Endodermal cell (in vitro differentiated cells): ENCODE data around the gene ORAI2. TPM values are rescaled to one million over a fixed set of nuclear protein-coding genes. Genes with fewer than 3 reads are reported as not detected.
"Not testable (repeated sequence)": the region's sequence is repeated elsewhere in the genome, so short reads cannot be mapped to it uniquely, and the experiment has no call there.

ENCODE experiments used
- DNase-seq: peaks from one replicate; pipeline ENCODE4 v3.0.0-alpha.2; 2017
- H3K27ac ChIP-seq: 2 replicates; pipeline ENCODE4 v1.5.1; 2013; ENCODE audit warnings: mild to moderate bottlenecking, low read depth, low read length, moderate library complexity
- H3K27me3 ChIP-seq: 2 replicates; pipeline ENCODE4 v1.6.1; 2013; ENCODE audit warnings: mild to moderate bottlenecking, low read length, moderate library complexity; ENCODE audit not compliant: insufficient read depth, control insufficient read depth, poor library complexity, severe bottlenecking
- H3K36me3 ChIP-seq: 2 replicates; pipeline ENCODE4 v1.7.0; 2013; ENCODE audit warnings: mild to moderate bottlenecking, low read length, moderate library complexity; ENCODE audit not compliant: control insufficient read depth, insufficient read depth
- H3K4me1 ChIP-seq: one replicate; pipeline ENCODE4 v1.7.0; 2013; ENCODE audit warnings: low read length; ENCODE audit not compliant: control insufficient read depth, insufficient read depth
- H3K4me3 ChIP-seq: 2 replicates; pipeline ENCODE4 v1.5.1; 2013; ENCODE audit warnings: mild to moderate bottlenecking, low read length, moderate library complexity
- H3K9ac ChIP-seq: 2 replicates; pipeline ENCODE4 v1.6.1; 2013; ENCODE audit warnings: mild to moderate bottlenecking, low read length, moderate library complexity; ENCODE audit not compliant: poor library complexity, severe bottlenecking; ENCODE audit errors: extremely low read depth
- H3K9me3 ChIP-seq: 2 replicates; pipeline ENCODE4 v1.6.1; 2013; ENCODE audit warnings: mild to moderate bottlenecking, low read length, moderate library complexity; ENCODE audit not compliant: control insufficient read depth
- H3K27ac Mint-ChIP-seq: 2 replicates; pipeline ENCODE4 v1.8.0; 2020; ENCODE audit warnings: mixed read lengths
- H3K27me3 Mint-ChIP-seq: 2 replicates; pipeline ENCODE4 v1.8.0; 2021; ENCODE audit warnings: mild to moderate bottlenecking, mixed read lengths; ENCODE audit not compliant: insufficient read depth
- H3K36me3 Mint-ChIP-seq: 2 replicates; pipeline ENCODE4 v1.8.0; 2020; ENCODE audit warnings: low read depth, mixed read lengths
- H3K4me1 Mint-ChIP-seq: 2 replicates; pipeline ENCODE4 v1.8.0; 2020; ENCODE audit warnings: mixed read lengths
- H3K4me3 Mint-ChIP-seq: 2 replicates; pipeline ENCODE4 v1.8.0; 2020; ENCODE audit warnings: mild to moderate bottlenecking, moderate library complexity, mixed read lengths
- H3K9me3 Mint-ChIP-seq: 2 replicates; pipeline ENCODE4 v1.8.0; 2020; ENCODE audit warnings: mild to moderate bottlenecking, mixed read lengths
- WGBS, 2 experiments: methylation state at CpG; one replicate each; pipeline versions ENCODE4 v1.1.5 to v1.1.7; 2013; ENCODE audit warnings: missing lambda C conversion rate in 2 of 2, mixed read lengths in 1 of 2; ENCODE audit not compliant: insufficient coverage in 1 of 2, insufficient read length in 1 of 2; 5-methylcytosine and 5-hydroxymethylcytosine counted together
- microRNA-seq: library from miRNA; unstranded; fragments of <30 nt; microRNA quantifications from one replicate; pipeline ENCODE4 v1.2.0, GENCODE V29; 2020; ENCODE audit warnings: borderline microRNAs expressed
- total RNA-seq, 2 donors: library from RNA; stranded (reverse); fragmentation: NEBNext Ultra II Directional in 1 of 2; extraction: Animal tissue kit (Norgen Biotek cat#: 25700) in 1 of 2; gene quantifications; 2 replicates in 1 of 2; 3 replicates in 1 of 2; pipeline ENCODE4 v1.2.1, GENCODE V29; 2021

The ORAI2 gene
- total RNA-seq, 2 donors from 2014 or later: 24.3 to 26.1 TPM

DNA sequence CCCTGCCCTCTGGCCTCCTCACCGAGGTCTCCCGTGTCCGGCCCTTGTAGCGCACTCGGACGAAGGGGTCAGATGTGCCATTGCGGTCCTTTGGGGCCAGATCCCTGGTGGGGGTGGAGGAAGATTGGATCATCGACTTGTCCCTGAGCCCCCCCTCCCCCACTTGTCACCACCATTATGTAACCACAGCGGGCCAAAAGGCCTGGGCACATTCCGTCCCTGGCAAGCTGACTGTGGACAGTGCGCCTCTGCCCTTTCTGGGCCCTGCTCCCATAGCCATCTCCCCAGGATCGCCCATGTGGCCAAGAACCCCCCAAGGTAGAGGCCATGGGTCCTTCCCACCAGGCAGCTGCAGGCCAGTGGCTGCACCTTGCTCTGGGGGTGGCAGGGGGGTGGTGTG, 69.8 kb downstream of the ORAI2 start:
- not testable (repeated sequence) for H3K4me1 Mint-ChIP-seq, H3K36me3 Mint-ChIP-seq, H3K27me3 Mint-ChIP-seq, DNase-seq, H3K27ac Mint-ChIP-seq, H3K4me3 Mint-ChIP-seq, H3K36me3 ChIP-seq, H3K9me3 Mint-ChIP-seq, H3K4me3 ChIP-seq, H3K9me3 ChIP-seq, H3K4me1 ChIP-seq, H3K27me3 ChIP-seq, H3K9ac ChIP-seq, H3K27ac ChIP-seq
- no CpG with 5 or more reads among the region's 12 CpGs for WGBS, 2 experiments

DNA sequence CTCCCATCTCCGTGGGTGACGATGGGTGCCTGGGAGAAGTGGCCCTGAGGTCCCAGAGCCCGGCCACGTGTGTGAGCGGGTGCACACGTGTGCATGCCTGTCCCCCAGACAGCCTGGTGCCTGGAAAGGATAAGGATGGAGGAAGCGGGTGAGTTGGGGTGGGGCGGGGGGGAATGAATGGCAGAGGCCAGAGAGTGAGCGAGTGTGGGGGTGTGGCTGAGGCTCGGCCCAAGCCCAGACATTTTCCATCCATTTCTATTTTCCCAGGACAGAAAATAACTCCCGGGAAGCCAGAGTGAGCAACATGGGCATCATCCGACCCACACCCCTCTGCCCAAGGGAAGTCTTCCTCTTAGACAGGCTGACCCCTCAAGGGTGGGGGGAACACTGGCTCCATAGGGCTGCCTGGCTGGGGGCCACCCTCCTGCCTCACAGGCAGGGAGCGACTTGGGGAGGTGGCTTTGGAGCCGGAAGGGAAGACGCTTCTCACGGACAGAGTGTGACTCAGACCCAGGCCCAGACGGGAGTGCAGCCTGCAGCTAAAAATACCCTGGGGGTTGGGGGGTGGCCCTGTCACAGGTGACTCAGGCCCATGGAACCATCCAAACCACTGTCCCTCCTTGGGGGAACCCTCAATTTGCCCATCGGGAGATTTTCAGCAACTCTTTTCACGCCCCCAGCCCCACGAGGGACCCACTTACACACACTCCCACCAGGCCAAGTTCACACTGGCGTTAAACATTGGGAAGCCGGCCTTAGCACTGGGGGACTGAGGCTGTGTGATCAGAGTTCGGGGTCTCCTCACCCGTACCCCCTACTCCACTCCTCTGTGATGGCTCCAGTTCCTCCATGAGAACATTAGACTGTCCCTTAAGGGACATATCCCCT, 72.2 kb downstream of the ORAI2 start:
- 83% methylated on average over 3 of the region's 24 CpGs; no CpG with 5 or more reads in 1 of the 2 experiments for WGBS, 2 experiments
- H3K27me3 Mint-ChIP-seq, H3K4me1 Mint-ChIP-seq, H3K36me3 Mint-ChIP-seq, H3K4me3 ChIP-seq, H3K27ac Mint-ChIP-seq, H3K4me3 Mint-ChIP-seq, H3K27ac ChIP-seq, H3K9me3 Mint-ChIP-seq, H3K4me1 ChIP-seq, H3K9ac ChIP-seq, H3K27me3 ChIP-seq, DNase-seq, H3K9me3 ChIP-seq, H3K36me3 ChIP-seq: not testable (repeated sequence)

Small RNA genes within 50 kb of the gene (microRNA-seq; reads per million reads assigned to microRNA genes)
- gene MIR4467: not detected
- 0.44 reads per million for gene MIR5090
- gene MIR548O: not detected

Other genes starting within 250 kb of the ORAI2 start
- 1 to 10 TPM; 8.0 to 8.7 TPM for gene SH2B2, start 146.7 kb upstream of the ORAI2 start, total RNA-seq
- gene SPDYE6, start 77.1 kb upstream of the ORAI2 start, total RNA-seq: not detected
- gene PRKRIP1, start 37.2 kb upstream of the ORAI2 start, total RNA-seq: 10 to 100 TPM; 30.3 to 35.0 TPM
- gene ALKBH4, start 31.3 kb downstream of the ORAI2 start, total RNA-seq: 10 to 100 TPM; 16.2 to 17.2 TPM
- gene LRWD1, start 31.4 kb downstream of the ORAI2 start, total RNA-seq: 10 to 100 TPM; 30.9 to 43.5 TPM
- gene POLR2J, start 45.3 kb downstream of the ORAI2 start, total RNA-seq: 10 to 100 TPM; 48.6 to 59.0 TPM
- 10 to 100 TPM in 1 of 2 donors, 1 to 10 TPM in 1; 3.5 to 11.5 TPM for gene RASA4B, start 84.2 kb downstream of the ORAI2 start, total RNA-seq
- 10 to 100 TPM in 1 of 2 donors, 1 to 10 TPM in 1; 9.8 to 25.5 TPM for gene UPK3BL2, start 110.1 kb downstream of the ORAI2 start, total RNA-seq
- not detected for gene SPDYE2, start 117.7 kb downstream of the ORAI2 start, total RNA-seq
- 10 to 100 TPM; 24.9 to 42.9 TPM for gene POLR2J3, start 139.0 kb downstream of the ORAI2 start, total RNA-seq
- gene RASA4, start 183.2 kb downstream of the ORAI2 start, total RNA-seq: 10 to 100 TPM; 10.9 to 44.0 TPM
- gene UPK3BL1, start 209.2 kb downstream of the ORAI2 start, total RNA-seq: 10 to 100 TPM; 16.8 to 18.7 TPM
- gene SPDYE2B, start 216.7 kb downstream of the ORAI2 start, total RNA-seq: not detected
- gene POLR2J2, start 238.1 kb downstream of the ORAI2 start, total RNA-seq: 10 to 100 TPM in 1 of 2 donors, 1 to 10 TPM in 1; 7.0 to 15.5 TPM